ENCODE data around the gene KHK. TPM values are rescaled to one million over a fixed set of nuclear protein-coding genes. Genes with fewer than 3 reads are reported as not detected.

Gene KHK
- total and polyA plus RNA-seq, 9 of the 15 experiments (the other 6 are each of a cell fraction or from before 2014, with no cell fraction given) = 1.5 to 10.7 (median 5.2) TPM

DNA sequence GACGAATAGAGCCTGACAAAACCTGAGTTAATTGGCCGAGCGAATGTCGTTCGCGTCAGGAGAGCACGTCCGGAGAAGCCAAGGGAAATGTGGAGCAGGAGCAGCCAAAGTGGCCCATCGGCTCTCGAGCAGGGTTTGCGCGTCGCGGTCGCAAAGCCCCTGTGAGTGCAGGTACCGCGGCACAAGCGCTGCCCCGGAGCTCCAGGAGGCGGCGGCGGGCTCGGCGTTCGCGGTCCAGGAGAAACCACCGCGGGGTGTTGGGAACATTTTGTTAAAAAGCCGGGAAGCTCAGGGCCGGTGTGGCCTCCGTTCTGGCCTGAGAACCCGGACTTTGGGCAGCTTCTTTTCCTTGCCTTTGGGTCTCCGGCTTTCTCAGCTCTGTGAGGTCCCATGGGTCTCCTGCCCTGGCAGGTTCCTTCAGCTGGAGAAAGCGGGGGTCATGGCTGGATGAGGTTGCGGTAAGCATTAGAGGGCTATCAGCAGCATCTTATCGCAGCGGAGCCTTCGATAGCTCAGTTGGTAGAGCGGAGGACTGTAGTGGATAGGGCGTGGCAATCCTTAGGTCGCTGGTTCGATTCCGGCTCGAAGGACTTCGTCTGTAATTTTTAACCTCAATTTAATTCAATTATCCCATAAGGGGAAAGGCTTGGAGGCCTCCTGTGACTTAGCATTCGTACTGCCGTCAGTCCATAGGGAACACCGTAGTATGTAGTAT lies 36.1 kb upstream of the KHK start (continued):
- 0 out of 2 replicates have a peak, but pooled peaks have one; percentile 24 for TF ChIP-seq MEF2A (IDR thresholded peaks at IDR 0.05; ENCODE audit: control insufficient read depth, low read depth, low read length)
- TF ChIP-seq ZNF316 (IDR thresholded peaks at IDR 0.05) = no peak
- TF ChIP-seq CCAR2 (IDR thresholded peaks at IDR 0.05; ENCODE audit: low read depth, low read length) = no peak
- no peak for TF ChIP-seq HDGF (IDR thresholded peaks at IDR 0.05)
- TF ChIP-seq FOXJ3 (CRISPR knock-in tag; IDR thresholded peaks at IDR 0.05) = no peak
- TF ChIP-seq GMEB1 (CRISPR knock-in tag; IDR thresholded peaks at IDR 0.05) = no peak
- no peak for TF ChIP-seq HOXB6 (CRISPR knock-in tag; IDR thresholded peaks at IDR 0.05; ENCODE audit: borderline replicate concordance)
- no peak for TF ChIP-seq ZNF133 (CRISPR knock-in tag; IDR thresholded peaks at IDR 0.05)
- TF ChIP-seq ZNF589 (CRISPR knock-in tag; IDR thresholded peaks at IDR 0.05; ENCODE audit: low read depth) = no peak
- TF ChIP-seq MYNN (IDR thresholded peaks at IDR 0.05) = peak; percentile 57; the same call in 1 of the 2 replicates
- no peak for TF ChIP-seq MYNN (CRISPR knock-in tag; IDR thresholded peaks at IDR 0.05)
- no peak for TF ChIP-seq ZNF778 (CRISPR knock-in tag; IDR thresholded peaks at IDR 0.05)
- TF ChIP-seq CREBBP (IDR thresholded peaks at IDR 0.05; ENCODE audit: low read depth, low read length) = no peak
- TF ChIP-seq SREBF1 (IDR thresholded peaks at IDR 0.05; ENCODE audit: borderline replicate concordance, low read depth, low read length) = peak; percentile 62; the same call in 1 of the 2 replicates
- TF ChIP-seq HNRNPUL1 (IDR thresholded peaks at IDR 0.05; ENCODE audit: low read length) = no peak
- TF ChIP-seq TFAP4 (CRISPR knock-in tag; IDR thresholded peaks at IDR 0.05; ENCODE audit: borderline replicate concordance) = no peak
- TF ChIP-seq USF1 (CRISPR knock-in tag; IDR thresholded peaks at IDR 0.05) = no peak
- TF ChIP-seq, protein P1, sequence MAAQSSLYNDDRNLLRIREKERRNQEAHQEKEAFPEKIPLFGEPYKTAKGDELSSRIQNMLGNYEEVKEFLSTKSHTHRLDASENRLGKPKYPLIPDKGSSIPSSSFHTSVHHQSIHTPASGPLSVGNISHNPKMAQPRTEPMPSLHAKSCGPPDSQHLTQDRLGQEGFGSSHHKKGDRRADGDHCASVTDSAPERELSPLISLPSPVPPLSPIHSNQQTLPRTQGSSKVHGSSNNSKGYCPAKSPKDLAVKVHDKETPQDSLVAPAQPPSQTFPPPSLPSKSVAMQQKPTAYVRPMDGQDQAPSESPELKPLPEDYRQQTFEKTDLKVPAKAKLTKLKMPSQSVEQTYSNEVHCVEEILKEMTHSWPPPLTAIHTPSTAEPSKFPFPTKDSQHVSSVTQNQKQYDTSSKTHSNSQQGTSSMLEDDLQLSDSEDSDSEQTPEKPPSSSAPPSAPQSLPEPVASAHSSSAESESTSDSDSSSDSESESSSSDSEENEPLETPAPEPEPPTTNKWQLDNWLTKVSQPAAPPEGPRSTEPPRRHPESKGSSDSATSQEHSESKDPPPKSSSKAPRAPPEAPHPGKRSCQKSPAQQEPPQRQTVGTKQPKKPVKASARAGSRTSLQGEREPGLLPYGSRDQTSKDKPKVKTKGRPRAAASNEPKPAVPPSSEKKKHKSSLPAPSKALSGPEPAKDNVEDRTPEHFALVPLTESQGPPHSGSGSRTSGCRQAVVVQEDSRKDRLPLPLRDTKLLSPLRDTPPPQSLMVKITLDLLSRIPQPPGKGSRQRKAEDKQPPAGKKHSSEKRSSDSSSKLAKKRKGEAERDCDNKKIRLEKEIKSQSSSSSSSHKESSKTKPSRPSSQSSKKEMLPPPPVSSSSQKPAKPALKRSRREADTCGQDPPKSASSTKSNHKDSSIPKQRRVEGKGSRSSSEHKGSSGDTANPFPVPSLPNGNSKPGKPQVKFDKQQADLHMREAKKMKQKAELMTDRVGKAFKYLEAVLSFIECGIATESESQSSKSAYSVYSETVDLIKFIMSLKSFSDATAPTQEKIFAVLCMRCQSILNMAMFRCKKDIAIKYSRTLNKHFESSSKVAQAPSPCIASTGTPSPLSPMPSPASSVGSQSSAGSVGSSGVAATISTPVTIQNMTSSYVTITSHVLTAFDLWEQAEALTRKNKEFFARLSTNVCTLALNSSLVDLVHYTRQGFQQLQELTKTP (IDR thresholded peaks at IDR 0.05; ENCODE audit: low read depth in 1 of 2, partially characterized antibody in 2 of 2) = no peak
- TF ChIP-seq ZNF41 (CRISPR knock-in tag; conservative IDR thresholded peaks at IDR 0.05) = no peak
- TF ChIP-seq, protein P2, sequence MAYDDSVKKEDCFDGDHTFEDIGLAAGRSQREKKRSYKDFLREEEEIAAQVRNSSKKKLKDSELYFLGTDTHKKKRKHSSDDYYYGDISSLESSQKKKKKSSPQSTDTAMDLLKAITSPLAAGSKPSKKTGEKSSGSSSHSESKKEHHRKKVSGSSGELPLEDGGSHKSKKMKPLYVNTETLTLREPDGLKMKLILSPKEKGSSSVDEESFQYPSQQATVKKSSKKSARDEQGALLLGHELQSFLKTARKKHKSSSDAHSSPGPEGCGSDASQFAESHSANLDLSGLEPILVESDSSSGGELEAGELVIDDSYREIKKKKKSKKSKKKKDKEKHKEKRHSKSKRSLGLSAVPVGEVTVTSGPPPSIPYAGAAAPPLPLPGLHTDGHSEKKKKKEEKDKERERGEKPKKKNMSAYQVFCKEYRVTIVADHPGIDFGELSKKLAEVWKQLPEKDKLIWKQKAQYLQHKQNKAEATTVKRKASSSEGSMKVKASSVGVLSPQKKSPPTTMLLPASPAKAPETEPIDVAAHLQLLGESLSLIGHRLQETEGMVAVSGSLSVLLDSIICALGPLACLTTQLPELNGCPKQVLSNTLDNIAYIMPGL (CRISPR knock-in tag; IDR thresholded peaks at IDR 0.05) = no peak
